Measurements from ENCODE around the gene CYB5D1.
A peak's percentile ranks its signal among the peaks of the same experiment; 100 is the strongest.

The CYB5D1 gene

GRCh38 chr17:7834957-7835813, 22.6 kb upstream of the CYB5D1 start:
- Histone ChIP-seq H3K27ac (ENCODE audit: low read length) (peak overlapping the region; percentile 27), H3K36me3 (ENCODE audit: insufficient read depth, low read depth, low read length) (no peaks in the 10 kb centered on the region), H3K9ac (ENCODE audit: low read depth, low read length) (peak overlapping the region; percentile 83; the same call in 1 of the 2 replicates), H3K9me3 (ENCODE audit: insufficient read depth, low read depth, low read length) (no peaks in the 10 kb centered on the region), H3K4me1 (ENCODE audit: insufficient read depth, low read length) (peaks cover 12% of the 10 kb centered on the region; the same call in 1 of the 2 replicates), H3K27me3 (ENCODE audit: insufficient read depth, low read length) (peaks cover 60% of the 10 kb centered on the region), H3K4me3 (ENCODE audit: low read length) (peak overlapping the region; percentile 90)

- peaks cover 12% of the 10 kb centered on the region; the same call in 1 of the 2 replicates for H3K4me1 ChIP-seq (ENCODE audit: insufficient read depth, low read length)
- H3K9me3 ChIP-seq (ENCODE audit: insufficient read depth, low read depth, low read length) = no peaks in the 10 kb centered on the region
- peaks cover 60% of the 10 kb centered on the region for H3K27me3 ChIP-seq (ENCODE audit: insufficient read depth, low read length)
- no peaks in the 10 kb centered on the region for H3K36me3 ChIP-seq (ENCODE audit: insufficient read depth, low read depth, low read length)
- peak overlapping the region; percentile 27 for H3K27ac ChIP-seq (ENCODE audit: low read length)
- H3K9ac ChIP-seq (ENCODE audit: low read depth, low read length) = peak overlapping the region; percentile 83; the same call in 1 of the 2 replicates
- peak overlapping the region; percentile 90 for H3K4me3 ChIP-seq (ENCODE audit: low read length)
These were observed 21.8 kb upstream of the CYB5D1 start for GRCh38 chr17:7835814-7836595.

DNA sequence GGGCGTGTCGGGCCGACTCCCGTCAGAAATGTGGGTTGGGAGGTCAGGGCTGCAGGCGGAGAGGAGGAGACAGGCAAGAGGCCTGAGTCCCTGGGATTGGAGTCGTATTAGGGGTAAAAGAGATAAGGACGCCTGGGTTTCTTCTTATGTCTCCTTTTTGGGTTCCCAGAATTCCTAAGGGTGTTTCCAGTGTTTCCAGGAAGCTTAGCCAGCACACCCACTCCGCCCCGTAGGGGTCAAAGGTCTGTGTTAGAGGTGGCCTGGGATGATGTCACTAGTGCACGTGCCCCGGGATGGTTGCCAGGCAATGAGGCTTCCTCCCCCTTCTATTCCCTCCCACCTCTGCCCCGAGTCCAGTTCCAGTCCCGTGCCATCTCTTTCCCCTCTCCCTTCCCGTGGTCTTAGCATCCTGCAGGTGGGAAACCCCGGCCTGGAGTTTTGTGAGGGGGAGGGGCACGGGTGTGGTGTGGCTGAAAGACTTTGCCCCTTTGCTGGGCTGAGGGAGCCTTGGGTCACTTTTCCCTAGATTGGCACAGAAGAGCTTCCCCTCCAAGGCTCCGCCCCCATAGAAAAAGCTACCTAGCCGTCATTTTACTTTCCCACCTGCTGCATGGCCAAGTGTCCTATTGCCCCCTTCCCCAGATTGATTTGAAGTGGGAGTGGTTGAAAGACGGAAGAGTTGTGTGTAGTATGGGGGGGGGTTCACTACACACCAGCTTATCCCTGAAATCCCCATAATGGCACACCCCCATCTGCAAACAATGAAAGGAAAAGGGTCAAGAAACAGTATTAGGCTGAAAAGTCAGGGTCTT, 21.0 kb upstream of the CYB5D1 start:
- Histone ChIP-seq H3K9me3 (ENCODE audit: insufficient read depth, low read depth, low read length) (no peaks in the 10 kb centered on the region), H3K27me3 (ENCODE audit: insufficient read depth, low read length) (peaks cover 58% of the 10 kb centered on the region), H3K27ac (ENCODE audit: low read length) (peak overlapping the region; percentile 27), H3K4me3 (ENCODE audit: low read length) (peak overlapping the region; percentile 90), H3K36me3 (ENCODE audit: insufficient read depth, low read depth, low read length) (no peaks in the 10 kb centered on the region), H3K4me1 (ENCODE audit: insufficient read depth, low read length) (peaks cover 15% of the 10 kb centered on the region; the same call in 1 of the 2 replicates), H3K9ac (ENCODE audit: low read depth, low read length) (peak overlapping the region; percentile 83; the same call in 1 of the 2 replicates)

DNA sequence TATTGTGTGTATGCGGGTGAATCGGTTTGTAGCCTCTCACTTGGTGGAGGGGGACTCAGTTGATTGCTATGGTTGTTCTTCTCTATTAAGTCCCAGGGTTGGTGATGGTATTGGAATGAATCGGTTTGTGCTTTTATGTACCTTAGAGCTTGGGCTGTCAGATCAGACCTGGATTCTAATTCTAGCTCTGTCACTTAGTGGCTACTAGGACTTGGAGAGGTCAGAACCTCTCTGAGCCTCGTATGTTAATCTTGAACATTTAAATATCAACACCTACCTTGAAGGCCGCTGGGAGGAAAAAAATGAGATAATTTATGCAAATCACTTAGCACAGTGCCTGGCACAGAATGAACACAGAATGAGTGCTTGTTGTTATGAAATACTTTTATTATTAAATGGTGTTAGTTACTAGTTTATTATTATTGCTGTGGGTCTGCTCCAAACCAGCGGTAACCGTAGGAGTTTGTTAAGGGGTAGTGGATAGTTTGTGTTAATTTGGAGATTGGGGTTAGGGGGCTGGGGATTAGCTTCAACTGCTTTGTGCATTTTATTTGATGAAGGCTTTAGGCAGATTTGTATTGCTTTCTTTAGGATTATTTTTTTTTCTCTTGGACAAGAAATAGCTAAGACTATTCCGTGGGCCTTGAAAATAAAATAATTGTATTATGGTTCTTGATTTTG, 20.3 kb upstream of the CYB5D1 start:
- Histone ChIP-seq H3K4me3 (ENCODE audit: low read length) (peak overlapping the region; percentile 90), H3K27ac (ENCODE audit: low read length) (no peak overlapping the region), H3K36me3 (ENCODE audit: insufficient read depth, low read depth, low read length) (no peaks in the 10 kb centered on the region), H3K9ac (ENCODE audit: low read depth, low read length) (peak overlapping the region; percentile 17; the same call in 1 of the 2 replicates), H3K4me1 (ENCODE audit: insufficient read depth, low read length) (peaks cover 15% of the 10 kb centered on the region; the same call in 1 of the 2 replicates), H3K27me3 (ENCODE audit: insufficient read depth, low read length) (peaks cover 54% of the 10 kb centered on the region), H3K9me3 (ENCODE audit: insufficient read depth, low read depth, low read length) (no peaks in the 10 kb centered on the region)

- H3K4me1 ChIP-seq (ENCODE audit: insufficient read depth, low read length) = peaks cover 15% of the 10 kb centered on the region; the same call in 1 of the 2 replicates
- peak overlapping the region; percentile 20; the same call in 1 of the 2 replicates for H3K9ac ChIP-seq (ENCODE audit: low read depth, low read length)
- no peaks in the 10 kb centered on the region for H3K36me3 ChIP-seq (ENCODE audit: insufficient read depth, low read depth, low read length)
- H3K27ac ChIP-seq (ENCODE audit: low read length) = no peak overlapping the region
- peaks cover 54% of the 10 kb centered on the region for H3K27me3 ChIP-seq (ENCODE audit: insufficient read depth, low read length)
- no peaks in the 10 kb centered on the region for H3K9me3 ChIP-seq (ENCODE audit: insufficient read depth, low read depth, low read length)
- peak overlapping the region; percentile 90 for H3K4me3 ChIP-seq (ENCODE audit: low read length)
These were observed 19.4 kb upstream of the CYB5D1 start for GRCh38 chr17:7838090-7839075.

DNA sequence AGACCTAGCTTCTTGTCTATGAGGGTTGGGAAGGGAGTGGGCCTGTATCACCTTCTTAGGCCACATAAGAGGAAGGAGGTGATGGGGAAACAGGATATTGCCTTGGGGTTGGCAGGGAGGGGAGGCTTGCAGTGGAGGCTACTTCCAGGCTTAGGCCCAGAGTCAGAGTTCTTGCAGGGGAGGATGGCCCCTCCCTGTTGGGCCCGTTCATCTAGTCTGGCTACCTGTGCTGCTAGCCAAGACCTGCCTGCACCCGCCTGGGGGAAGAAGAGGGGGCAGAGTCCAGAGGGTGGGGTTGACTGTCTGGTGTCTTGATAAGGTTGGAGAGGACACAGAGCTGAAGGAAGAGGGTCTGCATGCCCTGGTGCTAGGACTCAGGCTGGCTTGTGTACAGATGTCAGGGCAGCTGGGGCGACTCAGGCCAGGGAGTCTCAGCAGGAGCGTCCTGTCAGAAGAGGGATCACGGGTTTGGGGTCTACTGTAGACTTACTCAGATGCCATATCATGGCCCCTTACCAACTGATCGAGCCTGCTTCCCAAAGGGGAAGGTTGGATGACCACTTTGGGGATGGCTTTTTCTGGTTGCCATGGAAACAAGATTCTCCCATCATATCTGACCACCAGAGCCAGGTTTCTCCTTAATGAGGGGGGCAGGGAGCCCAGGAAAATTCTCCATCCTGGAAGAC, 18.5 kb upstream of the CYB5D1 start:
- H3K27ac ChIP-seq (ENCODE audit: low read length) = no peak overlapping the region
- no peaks in the 10 kb centered on the region for H3K36me3 ChIP-seq (ENCODE audit: insufficient read depth, low read depth, low read length)
- no peak overlapping the region for H3K9ac ChIP-seq (ENCODE audit: low read depth, low read length)
- no peaks in the 10 kb centered on the region for H3K9me3 ChIP-seq (ENCODE audit: insufficient read depth, low read depth, low read length)
- peaks cover 15% of the 10 kb centered on the region; the same call in 1 of the 2 replicates for H3K4me1 ChIP-seq (ENCODE audit: insufficient read depth, low read length)
- peaks cover 55% of the 10 kb centered on the region for H3K27me3 ChIP-seq (ENCODE audit: insufficient read depth, low read length)
- no peak overlapping the region for H3K4me3 ChIP-seq (ENCODE audit: low read length)

- peaks cover 53% of the 10 kb centered on the region for H3K27me3 ChIP-seq (ENCODE audit: insufficient read depth, low read length)
- H3K9me3 ChIP-seq (ENCODE audit: insufficient read depth, low read depth, low read length) = no peaks in the 10 kb centered on the region
- peaks cover 15% of the 10 kb centered on the region; the same call in 1 of the 2 replicates for H3K4me1 ChIP-seq (ENCODE audit: insufficient read depth, low read length)
- H3K4me3 ChIP-seq (ENCODE audit: low read length) = no peak overlapping the region
- no peak overlapping the region for H3K9ac ChIP-seq (ENCODE audit: low read depth, low read length)
- H3K36me3 ChIP-seq (ENCODE audit: insufficient read depth, low read depth, low read length) = no peaks in the 10 kb centered on the region
- no peak overlapping the region for H3K27ac ChIP-seq (ENCODE audit: low read length)
These were observed 17.9 kb upstream of the CYB5D1 start for GRCh38 chr17:7839876-7840261.

- H3K9ac ChIP-seq (ENCODE audit: low read depth, low read length) = no peak overlapping the region
- no peaks in the 10 kb centered on the region for H3K9me3 ChIP-seq (ENCODE audit: insufficient read depth, low read depth, low read length)
- no peak overlapping the region for H3K4me3 ChIP-seq (ENCODE audit: low read length)
- H3K27me3 ChIP-seq (ENCODE audit: insufficient read depth, low read length) = peaks cover 57% of the 10 kb centered on the region
- H3K4me1 ChIP-seq (ENCODE audit: insufficient read depth, low read length) = peaks cover 15% of the 10 kb centered on the region; the same call in 1 of the 2 replicates
- no peaks in the 10 kb centered on the region for H3K36me3 ChIP-seq (ENCODE audit: insufficient read depth, low read depth, low read length)
- H3K27ac ChIP-seq (ENCODE audit: low read length) = no peak overlapping the region
These were observed 17.4 kb upstream of the CYB5D1 start for GRCh38 chr17:7840441-7840840.

GRCh38 chr17:7840875-7841274, 16.9 kb upstream of the CYB5D1 start:
- Histone ChIP-seq H3K36me3 (ENCODE audit: insufficient read depth, low read depth, low read length) (no peaks in the 10 kb centered on the region), H3K27ac (ENCODE audit: low read length) (no peak overlapping the region), H3K9ac (ENCODE audit: low read depth, low read length) (peak overlapping the region; percentile 78; the same call in 1 of the 2 replicates), H3K9me3 (ENCODE audit: insufficient read depth, low read depth, low read length) (no peaks in the 10 kb centered on the region), H3K4me3 (ENCODE audit: low read length) (peak overlapping the region; percentile 92), H3K27me3 (ENCODE audit: insufficient read depth, low read length) (peaks cover 60% of the 10 kb centered on the region), H3K4me1 (ENCODE audit: insufficient read depth, low read length) (peaks cover 15% of the 10 kb centered on the region; the same call in 1 of the 2 replicates)

Measured in iPS-20b (cell line).